AG04450 (cell line): ENCODE results near the gene EEF2KMT. TPM values are rescaled to one million over a fixed set of nuclear protein-coding genes. Genes with fewer than 3 reads are reported as not detected.

Source experiments
- CTCF ChIA-PET: fragments of 300-600, 350-600 bp; formaldehyde crosslinking; extraction: SDS; loops from one replicate; lab custom pipeline; 2022; ENCODE audit warnings: antibody characterized with exemption, inconsistent platforms; lab: Charles Lee
- POLR2A ChIA-PET: fragments of 350-600 bp; formaldehyde crosslinking; extraction: SDS; loops from one replicate; lab custom pipeline; 2021; ENCODE audit warnings: antibody characterized with exemption, inconsistent platforms; lab: Yijun Ruan, JAX
- DNase-seq: peaks from one replicate; pipeline ENCODE4 v3.0.0-alpha.2; 2011; ENCODE audit warnings: low read depth, low spot score
- H3K27ac ChIP-seq: one replicate; pipeline ENCODE4 v1.5.1; 2012; ENCODE audit warnings: low read depth, low read length, control low read depth
- H3K27me3 ChIP-seq: one replicate; pipeline ENCODE4 v1.6.0; 2012; ENCODE audit warnings: low read length; ENCODE audit not compliant: control insufficient read depth, insufficient read depth
- H3K4me3 ChIP-seq: 2 replicates; pipeline ENCODE4 v1.5.1; 2011; ENCODE audit warnings: mild to moderate bottlenecking, low read depth, low read length, control low read depth
- H3K9me3 ChIP-seq: 2 replicates; pipeline ENCODE4 v1.5.1; 2012; ENCODE audit warnings: low read length; ENCODE audit not compliant: control insufficient read depth, insufficient read depth
- CTCF ChIP-seq: IDR thresholded peaks from 2 replicates; pipeline ENCODE4 v1.5.1; 2011; ENCODE audit warnings: low read depth, low read length, control low read depth, inconsistent platforms
- polyA plus RNA-seq: library from polyadenylated mRNA; depleted of rRNA; stranded (reverse); fragments of >200 nt; gene quantifications from 2 replicates; pipeline ENCODE4 v1.2.3, GENCODE V29; 2011

EEF2KMT gene
- polyA plus RNA-seq, 1 experiment = 6.1 TPM

- Histone ChIP-seq H3K27me3 (peaks cover 24% of the 10 kb centered on the region), H3K27ac (no peak overlapping the region), H3K4me3 (no peak overlapping the region), H3K9me3 (no peaks in the 10 kb centered on the region)
- CTCF ChIA-PET = no interaction called here
- no peak for TF ChIP-seq CTCF
- POLR2A ChIA-PET = no interaction called here
- no peak for DNase-seq
Measured at GRCh38 chr16:5065326-5065725, 32.3 kb downstream of the EEF2KMT start.

- Histone ChIP-seq H3K27me3 (peaks cover 25% of the 10 kb centered on the region), H3K4me3 (no peak overlapping the region), H3K27ac (no peak overlapping the region), H3K9me3 (no peaks in the 10 kb centered on the region)
- POLR2A ChIA-PET = no interaction called here
- no peak for TF ChIP-seq CTCF
- CTCF ChIA-PET = no interaction called here
- no peak for DNase-seq
Measured at GRCh38 chr16:5064915-5065314, 32.7 kb downstream of the EEF2KMT start.

- peaks cover 25% of the 10 kb centered on the region for H3K27me3 ChIP-seq
- POLR2A ChIA-PET = no interaction called here
- CTCF ChIA-PET = no interaction called here
Measured at GRCh38 chr16:5062790-5063765, 34.5 kb downstream of the EEF2KMT start.

GRCh38 chr16:5062051-5062450, 35.5 kb downstream of the EEF2KMT start:
- no peak overlapping the region for H3K4me3 ChIP-seq
- no peak for DNase-seq
- H3K27me3 ChIP-seq = peaks cover 25% of the 10 kb centered on the region
- CTCF ChIA-PET = no interaction called here
- H3K27ac ChIP-seq = no peak overlapping the region
- H3K9me3 ChIP-seq = no peaks in the 10 kb centered on the region
- TF ChIP-seq CTCF = no peak
- POLR2A ChIA-PET = no interaction called here

More at GRCh38 chr16:5062790-5063765, 34.5 kb downstream of the EEF2KMT start:
- Histone ChIP-seq H3K9me3 (no peaks in the 10 kb centered on the region), H3K4me3 (no peak overlapping the region), H3K27ac (no peak overlapping the region)
- no peak for DNase-seq
- 0 out of 2 replicates have a peak, but pooled peaks have one; percentile 5 for TF ChIP-seq CTCF

DNA sequence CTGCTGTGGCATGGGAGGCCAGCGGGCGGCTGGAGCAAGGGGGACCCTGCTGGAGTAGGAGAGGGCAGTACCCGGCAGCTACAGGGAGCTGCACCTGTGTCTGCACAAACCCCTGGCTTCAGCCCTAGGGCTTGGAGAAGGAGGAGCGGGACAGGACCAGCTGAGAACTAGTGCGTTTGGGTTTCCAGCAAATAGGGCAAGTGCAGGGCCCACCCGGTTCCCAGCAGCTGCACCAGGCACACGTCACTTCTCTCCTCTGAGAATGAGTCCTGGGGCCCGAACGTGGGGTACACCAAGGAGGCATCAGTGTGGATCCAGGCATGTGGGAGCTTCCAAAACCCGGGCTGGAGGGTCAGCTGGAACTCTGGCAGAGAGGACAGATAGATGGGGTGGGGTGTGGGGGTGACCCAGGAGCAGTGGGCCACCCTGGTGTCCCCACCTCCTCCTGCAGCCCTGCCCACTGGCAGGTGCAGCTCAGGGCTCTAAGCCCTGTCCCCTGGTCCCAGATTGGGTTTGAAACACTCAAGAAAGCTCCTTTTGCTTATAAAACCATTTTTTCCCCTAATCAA, 37.4 kb downstream of the EEF2KMT start:
- no peak for TF ChIP-seq CTCF
- Histone ChIP-seq H3K27me3 (peaks cover 18% of the 10 kb centered on the region), H3K9me3 (no peaks in the 10 kb centered on the region), H3K27ac (no peak overlapping the region), H3K4me3 (no peak overlapping the region)
- ChIA-PET CTCF (interaction anchor here (0.6 to 1.2 kb wide), 2 partner anchors 32 to 69 kb away, joined by 4 to 9 read pairs; no protein-coding TSS in a partner anchor), POLR2A (no interaction called here)
- DNase-seq = no peak
